Liver (tissue), 3 donors: ENCODE data around the gene FUT7.

Experiments
- ATF3 ChIP-seq: IDR thresholded peaks from 2 replicates; pipeline ENCODE4 v1.6.1; 2016; ENCODE audit warnings: antibody characterized with exemption
- CTCF ChIP-seq: fragments of 150-350 bp; IDR thresholded peaks from 2 replicates; pipeline ENCODE4 v1.5.1; 2017; ENCODE audit warnings: improper control_type of control experiment, low read depth, low read length; ENCODE audit not compliant: missing input control
- FOXA1 ChIP-seq: IDR thresholded peaks from 2 replicates; pipeline ENCODE4 v1.6.1; 2016; ENCODE audit warnings: antibody characterized with exemption
- RAD21 ChIP-seq, 2 donors: IDR thresholded peaks; 2 replicates each; pipeline ENCODE4 v1.6.1; 2016; ENCODE audit warnings: antibody characterized with exemption in 2 of 2, mild to moderate bottlenecking in 2 of 2
- RXRA ChIP-seq, 2 donors: IDR thresholded peaks; 2 replicates each; pipeline ENCODE4 v1.6.1; 2017 to 2018; ENCODE audit warnings: antibody characterized with exemption in 2 of 2, mild to moderate bottlenecking in 1 of 2
- TF ChIP-seq, protein P1 (sequence below): IDR thresholded peaks from 2 replicates; pipeline ENCODE4 v1.6.1; 2016; ENCODE audit warnings: antibody characterized with exemption, mild to moderate bottlenecking
- donor health status: healthy.
- donor health status: healthy.

DNA sequence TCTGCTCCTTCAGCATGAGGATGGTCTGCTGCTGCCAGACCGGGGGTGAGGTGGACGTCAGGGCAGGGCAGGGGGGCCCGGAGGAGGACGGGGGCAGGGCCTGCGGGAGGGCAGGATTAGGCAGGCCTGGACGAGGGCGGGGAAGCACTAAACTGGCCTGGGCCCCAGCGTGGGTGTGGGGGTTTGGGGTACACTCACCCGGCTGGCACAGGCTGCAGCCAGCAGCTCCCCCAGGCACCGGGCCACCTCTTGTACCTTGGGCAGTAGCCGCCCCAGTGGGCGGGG lies 32.9 kb upstream of the FUT7 start:
- TF ChIP-seq CTCF = no peak
- TF ChIP-seq, protein P1, sequence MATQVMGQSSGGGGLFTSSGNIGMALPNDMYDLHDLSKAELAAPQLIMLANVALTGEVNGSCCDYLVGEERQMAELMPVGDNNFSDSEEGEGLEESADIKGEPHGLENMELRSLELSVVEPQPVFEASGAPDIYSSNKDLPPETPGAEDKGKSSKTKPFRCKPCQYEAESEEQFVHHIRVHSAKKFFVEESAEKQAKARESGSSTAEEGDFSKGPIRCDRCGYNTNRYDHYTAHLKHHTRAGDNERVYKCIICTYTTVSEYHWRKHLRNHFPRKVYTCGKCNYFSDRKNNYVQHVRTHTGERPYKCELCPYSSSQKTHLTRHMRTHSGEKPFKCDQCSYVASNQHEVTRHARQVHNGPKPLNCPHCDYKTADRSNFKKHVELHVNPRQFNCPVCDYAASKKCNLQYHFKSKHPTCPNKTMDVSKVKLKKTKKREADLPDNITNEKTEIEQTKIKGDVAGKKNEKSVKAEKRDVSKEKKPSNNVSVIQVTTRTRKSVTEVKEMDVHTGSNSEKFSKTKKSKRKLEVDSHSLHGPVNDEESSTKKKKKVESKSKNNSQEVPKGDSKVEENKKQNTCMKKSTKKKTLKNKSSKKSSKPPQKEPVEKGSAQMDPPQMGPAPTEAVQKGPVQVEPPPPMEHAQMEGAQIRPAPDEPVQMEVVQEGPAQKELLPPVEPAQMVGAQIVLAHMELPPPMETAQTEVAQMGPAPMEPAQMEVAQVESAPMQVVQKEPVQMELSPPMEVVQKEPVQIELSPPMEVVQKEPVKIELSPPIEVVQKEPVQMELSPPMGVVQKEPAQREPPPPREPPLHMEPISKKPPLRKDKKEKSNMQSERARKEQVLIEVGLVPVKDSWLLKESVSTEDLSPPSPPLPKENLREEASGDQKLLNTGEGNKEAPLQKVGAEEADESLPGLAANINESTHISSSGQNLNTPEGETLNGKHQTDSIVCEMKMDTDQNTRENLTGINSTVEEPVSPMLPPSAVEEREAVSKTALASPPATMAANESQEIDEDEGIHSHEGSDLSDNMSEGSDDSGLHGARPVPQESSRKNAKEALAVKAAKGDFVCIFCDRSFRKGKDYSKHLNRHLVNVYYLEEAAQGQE = no peak
- TF ChIP-seq RXRA (IDR thresholded peaks at IDR 0.05) = no peak
- TF ChIP-seq FOXA1 = no peak
- no peak for TF ChIP-seq RAD21 (IDR thresholded peaks at IDR 0.05)
- TF ChIP-seq ATF3 = no peak
